ENCODE results near the gene KIF13A. TPM values are rescaled to one million over a fixed set of nuclear protein-coding genes. Genes with fewer than 3 reads are reported as not detected.

KIF13A gene
- total and polyA plus RNA-seq, 10 of the 15 experiments (the other 5 are each of a cell fraction or from before 2014, with no cell fraction given) = 0.02 to 0.26 (median 0.13) TPM; not detected in 2

DNA sequence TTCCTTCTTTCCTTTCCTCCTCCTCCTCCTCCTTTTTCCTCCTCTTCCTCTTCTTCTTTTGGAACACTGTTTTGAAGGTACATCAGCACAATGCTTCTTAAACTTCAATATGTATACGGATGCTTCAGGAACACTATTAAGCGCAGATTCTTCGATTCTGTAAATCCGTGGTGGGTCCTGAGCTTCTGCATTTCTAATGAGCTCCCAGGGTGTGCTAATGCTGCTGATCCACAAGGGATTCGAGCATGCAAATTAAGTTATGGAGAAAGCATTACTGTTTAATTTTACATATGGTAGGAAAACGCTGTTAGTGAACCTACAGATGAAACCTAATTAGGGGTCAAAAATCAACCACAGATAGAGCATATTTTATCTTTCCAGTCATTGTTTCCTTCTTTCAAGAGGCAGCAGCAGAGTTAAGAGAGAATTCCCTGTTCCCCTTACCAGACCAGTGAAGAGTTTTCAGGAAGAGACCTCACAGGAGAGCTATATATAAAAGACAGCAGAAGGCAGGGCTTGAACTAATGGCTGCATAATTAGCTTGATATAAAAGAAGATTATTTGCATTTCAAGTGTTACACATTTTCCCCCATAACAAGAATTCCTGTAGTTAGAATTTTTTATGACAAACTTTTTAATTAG, 47.2 kb downstream of the KIF13A start:
- Histone ChIP-seq H3K36me3 (ENCODE audit: control insufficient read depth in 2 of 2, insufficient read depth in 2 of 2, low read length in 1 of 2) (no peaks in the 10 kb centered on the region), H3K79me2 (ENCODE audit: control insufficient read depth, insufficient read depth, low read length) (no peaks in the 10 kb centered on the region), H3K9ac (ENCODE audit: control insufficient read depth, insufficient read depth, low read length) (no peak overlapping the region), H4K20me1 (ENCODE audit: control insufficient read depth, insufficient read depth) (no peaks in the 10 kb centered on the region), H3K27ac (ENCODE audit: control insufficient read depth, insufficient read depth) (no peak overlapping the region), H2AFZ (ENCODE audit: control insufficient read depth, low read depth, low read length) (no peak overlapping the region), H3K4me3 (no peak overlapping the region), H3K4me1 (ENCODE audit: control insufficient read depth, insufficient read depth, low read length) (no peaks in the 10 kb centered on the region), H3K9me3 (replicated peaks; ENCODE audit: control insufficient read depth, insufficient read depth, low read length) (no peaks in the 10 kb centered on the region), H3K27me3 (replicated peaks in 1 of 2; ENCODE audit: control insufficient read depth in 2 of 2, insufficient read depth in 2 of 2, low read length in 1 of 2) (peaks cover 0 to under 1% of the 10 kb centered on the region in 2 experiments; a peak in 1 of 4 replicates), H3K4me2 (ENCODE audit: control insufficient read depth, insufficient read depth) (no peak overlapping the region)
- 57% methylated on average over 6 of the region's 6 CpGs for WGBS (ENCODE audit: insufficient coverage, insufficient replicate concordance, low lambda C conversion rate, missing lambda C conversion rate)
- DNase-seq (ENCODE audit: low read depth, low spot score) (no peak), FAIRE-seq (no peak), ATAC-seq (no peak)
- RAD21 ChIA-PET (ENCODE audit: unreplicated experiment) = no interaction called here
- POLR2A ChIA-PET = no interaction called here
- no peak for TF ChIP-seq STAT3 (IDR thresholded peaks at IDR 0.05; ENCODE audit: low read depth, low read length)
- TF ChIP-seq, protein P1, sequence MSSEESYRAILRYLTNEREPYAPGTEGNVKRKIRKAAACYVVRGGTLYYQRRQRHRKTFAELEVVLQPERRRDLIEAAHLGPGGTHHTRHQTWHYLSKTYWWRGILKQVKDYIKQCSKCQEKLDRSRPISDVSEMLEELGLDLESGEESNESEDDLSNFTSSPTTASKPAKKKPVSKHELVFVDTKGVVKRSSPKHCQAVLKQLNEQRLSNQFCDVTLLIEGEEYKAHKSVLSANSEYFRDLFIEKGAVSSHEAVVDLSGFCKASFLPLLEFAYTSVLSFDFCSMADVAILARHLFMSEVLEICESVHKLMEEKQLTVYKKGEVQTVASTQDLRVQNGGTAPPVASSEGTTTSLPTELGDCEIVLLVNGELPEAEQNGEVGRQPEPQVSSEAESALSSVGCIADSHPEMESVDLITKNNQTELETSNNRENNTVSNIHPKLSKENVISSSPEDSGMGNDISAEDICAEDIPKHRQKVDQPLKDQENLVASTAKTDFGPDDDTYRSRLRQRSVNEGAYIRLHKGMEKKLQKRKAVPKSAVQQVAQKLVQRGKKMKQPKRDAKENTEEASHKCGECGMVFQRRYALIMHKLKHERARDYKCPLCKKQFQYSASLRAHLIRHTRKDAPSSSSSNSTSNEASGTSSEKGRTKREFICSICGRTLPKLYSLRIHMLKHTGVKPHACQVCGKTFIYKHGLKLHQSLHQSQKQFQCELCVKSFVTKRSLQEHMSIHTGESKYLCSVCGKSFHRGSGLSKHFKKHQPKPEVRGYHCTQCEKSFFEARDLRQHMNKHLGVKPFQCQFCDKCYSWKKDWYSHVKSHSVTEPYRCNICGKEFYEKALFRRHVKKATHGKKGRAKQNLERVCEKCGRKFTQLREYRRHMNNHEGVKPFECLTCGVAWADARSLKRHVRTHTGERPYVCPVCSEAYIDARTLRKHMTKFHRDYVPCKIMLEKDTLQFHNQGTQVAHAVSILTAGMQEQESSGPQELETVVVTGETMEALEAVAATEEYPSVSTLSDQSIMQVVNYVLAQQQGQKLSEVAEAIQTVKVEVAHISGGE (CRISPR knock-in tag; IDR thresholded peaks at IDR 0.05) = no peak
- SMC1A ChIA-PET (ENCODE audit: uncharacterized antibody, unreplicated experiment) = no interaction called here
- no TSS peak for BruUV-seq (replicated peaks)
- CTCF ChIA-PET = interaction anchor here (0.9 to 1.0 kb wide), 2 partner anchors 17 to 160 kb away, joined by 3 to 5 read pairs; no protein-coding TSS in a partner anchor
- in situ Hi-C loops (cut with MboI) = no loop called here
- intact Hi-C loops (cut with micrococcal nuclease; ENCODE audit: unreplicated experiment) = no loop called here

DNA sequence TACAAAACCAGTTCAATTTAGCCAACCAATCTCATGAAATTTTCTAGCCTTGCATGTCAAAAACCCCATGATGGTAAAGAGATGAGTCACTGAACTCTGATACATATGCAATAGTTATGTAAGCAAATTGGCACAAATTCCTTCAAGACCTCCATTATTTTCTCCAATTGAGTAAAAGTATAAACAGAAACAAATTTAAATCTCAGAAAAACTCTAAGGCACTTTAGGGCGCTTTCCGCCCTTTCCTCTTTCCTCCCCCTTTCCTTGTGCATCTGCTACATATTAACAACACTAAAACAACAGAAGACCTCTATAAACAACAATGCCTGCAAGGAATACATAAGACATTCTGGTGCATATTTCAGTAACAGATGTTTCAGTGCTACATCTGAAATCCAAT, 48.5 kb downstream of the KIF13A start:
- 95% methylated on average over 2 of the region's 2 CpGs for WGBS (ENCODE audit: insufficient coverage, insufficient replicate concordance, low lambda C conversion rate, missing lambda C conversion rate)
- Histone ChIP-seq H2AFZ (ENCODE audit: control insufficient read depth, low read depth, low read length) (no peak overlapping the region), H3K4me1 (ENCODE audit: control insufficient read depth, insufficient read depth, low read length) (no peaks in the 10 kb centered on the region), H3K4me2 (ENCODE audit: control insufficient read depth, insufficient read depth) (no peak overlapping the region), H3K9me3 (replicated peaks; ENCODE audit: control insufficient read depth, insufficient read depth, low read length) (no peaks in the 10 kb centered on the region), H3K9ac (ENCODE audit: control insufficient read depth, insufficient read depth, low read length) (no peak overlapping the region), H4K20me1 (ENCODE audit: control insufficient read depth, insufficient read depth) (no peaks in the 10 kb centered on the region), H3K27ac (ENCODE audit: control insufficient read depth, insufficient read depth) (no peak overlapping the region), H3K79me2 (ENCODE audit: control insufficient read depth, insufficient read depth, low read length) (no peaks in the 10 kb centered on the region), H3K36me3 (ENCODE audit: control insufficient read depth in 2 of 2, insufficient read depth in 2 of 2, low read length in 1 of 2) (no peaks in the 10 kb centered on the region), H3K4me3 (no peak overlapping the region), H3K27me3 (replicated peaks in 1 of 2; ENCODE audit: control insufficient read depth in 2 of 2, insufficient read depth in 2 of 2, low read length in 1 of 2) (peaks cover 0 to 2% of the 10 kb centered on the region in 2 experiments; a peak in 2 of 4 replicates)
- ChIA-PET RAD21 (ENCODE audit: unreplicated experiment) (no interaction called here), SMC1A (ENCODE audit: uncharacterized antibody, unreplicated experiment) (no interaction called here), POLR2A (no interaction called here), CTCF (interaction anchor here (0.9 kb wide), 1 partner anchor 11 kb away, joined by 3 read pairs; no protein-coding TSS in a partner anchor)
- BruUV-seq (replicated peaks) = no TSS peak
- intact Hi-C loops (cut with micrococcal nuclease; ENCODE audit: unreplicated experiment) (no loop called here), in situ Hi-C loops (cut with MboI) (no loop called here)
- DNase-seq (ENCODE audit: low read depth, low spot score) (no peak), FAIRE-seq (no peak), ATAC-seq (no peak)
- TF ChIP-seq, protein P2, sequence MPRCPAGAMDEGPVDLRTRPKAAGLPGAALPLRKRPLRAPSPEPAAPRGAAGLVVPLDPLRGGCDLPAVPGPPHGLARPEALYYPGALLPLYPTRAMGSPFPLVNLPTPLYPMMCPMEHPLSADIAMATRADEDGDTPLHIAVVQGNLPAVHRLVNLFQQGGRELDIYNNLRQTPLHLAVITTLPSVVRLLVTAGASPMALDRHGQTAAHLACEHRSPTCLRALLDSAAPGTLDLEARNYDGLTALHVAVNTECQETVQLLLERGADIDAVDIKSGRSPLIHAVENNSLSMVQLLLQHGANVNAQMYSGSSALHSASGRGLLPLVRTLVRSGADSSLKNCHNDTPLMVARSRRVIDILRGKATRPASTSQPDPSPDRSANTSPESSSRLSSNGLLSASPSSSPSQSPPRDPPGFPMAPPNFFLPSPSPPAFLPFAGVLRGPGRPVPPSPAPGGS (IDR thresholded peaks at IDR 0.05; ENCODE audit: borderline replicate concordance, insufficient read depth, low read depth, low read length, poor library complexity, severe bottlenecking) = no peak
- TF ChIP-seq PAX8 (IDR thresholded peaks at IDR 0.05) (no peak), RFX5 (IDR thresholded peaks at IDR 0.05; ENCODE audit: low read depth, low read length) (no peak), NRF1 (conservative IDR thresholded peaks at IDR 0.05; ENCODE audit: low read depth, low read length) (no peak)
- TF ChIP-seq, protein P3, sequence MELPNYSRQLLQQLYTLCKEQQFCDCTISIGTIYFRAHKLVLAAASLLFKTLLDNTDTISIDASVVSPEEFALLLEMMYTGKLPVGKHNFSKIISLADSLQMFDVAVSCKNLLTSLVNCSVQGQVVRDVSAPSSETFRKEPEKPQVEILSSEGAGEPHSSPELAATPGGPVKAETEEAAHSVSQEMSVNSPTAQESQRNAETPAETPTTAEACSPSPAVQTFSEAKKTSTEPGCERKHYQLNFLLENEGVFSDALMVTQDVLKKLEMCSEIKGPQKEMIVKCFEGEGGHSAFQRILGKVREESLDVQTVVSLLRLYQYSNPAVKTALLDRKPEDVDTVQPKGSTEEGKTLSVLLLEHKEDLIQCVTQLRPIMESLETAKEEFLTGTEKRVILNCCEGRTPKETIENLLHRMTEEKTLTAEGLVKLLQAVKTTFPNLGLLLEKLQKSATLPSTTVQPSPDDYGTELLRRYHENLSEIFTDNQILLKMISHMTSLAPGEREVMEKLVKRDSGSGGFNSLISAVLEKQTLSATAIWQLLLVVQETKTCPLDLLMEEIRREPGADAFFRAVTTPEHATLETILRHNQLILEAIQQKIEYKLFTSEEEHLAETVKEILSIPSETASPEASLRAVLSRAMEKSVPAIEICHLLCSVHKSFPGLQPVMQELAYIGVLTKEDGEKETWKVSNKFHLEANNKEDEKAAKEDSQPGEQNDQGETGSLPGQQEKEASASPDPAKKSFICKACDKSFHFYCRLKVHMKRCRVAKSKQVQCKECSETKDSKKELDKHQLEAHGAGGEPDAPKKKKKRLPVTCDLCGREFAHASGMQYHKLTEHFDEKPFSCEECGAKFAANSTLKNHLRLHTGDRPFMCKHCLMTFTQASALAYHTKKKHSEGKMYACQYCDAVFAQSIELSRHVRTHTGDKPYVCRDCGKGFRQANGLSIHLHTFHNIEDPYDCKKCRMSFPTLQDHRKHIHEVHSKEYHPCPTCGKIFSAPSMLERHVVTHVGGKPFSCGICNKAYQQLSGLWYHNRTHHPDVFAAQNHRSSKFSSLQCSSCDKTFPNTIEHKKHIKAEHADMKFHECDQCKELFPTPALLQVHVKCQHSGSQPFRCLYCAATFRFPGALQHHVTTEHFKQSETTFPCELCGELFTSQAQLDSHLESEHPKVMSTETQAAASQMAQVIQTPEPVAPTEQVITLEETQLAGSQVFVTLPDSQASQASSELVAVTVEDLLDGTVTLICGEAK (IDR thresholded peaks at IDR 0.05; ENCODE audit: borderline replicate concordance) = no peak

Data from GM12878 (cell line).